LNCAP (cell line): ENCODE data around the gene NSUN5.

Source experiments
- CTCF ChIP-seq: fragments of 450-650 bp; IDR thresholded peaks from 2 replicates; pipeline ENCODE4 v1.5.1; 2017; ENCODE audit warnings: mild to moderate bottlenecking

NSUN5 gene

GRCh38 chr7:73308665-73309214 lies at the start of gene NSUN5:
NSUN5 (minus strand) TSS chr7:73308826; CDS start chr7:73308790, 36 bp downstream.
- TF ChIP-seq CTCF, result no peak

DNA sequence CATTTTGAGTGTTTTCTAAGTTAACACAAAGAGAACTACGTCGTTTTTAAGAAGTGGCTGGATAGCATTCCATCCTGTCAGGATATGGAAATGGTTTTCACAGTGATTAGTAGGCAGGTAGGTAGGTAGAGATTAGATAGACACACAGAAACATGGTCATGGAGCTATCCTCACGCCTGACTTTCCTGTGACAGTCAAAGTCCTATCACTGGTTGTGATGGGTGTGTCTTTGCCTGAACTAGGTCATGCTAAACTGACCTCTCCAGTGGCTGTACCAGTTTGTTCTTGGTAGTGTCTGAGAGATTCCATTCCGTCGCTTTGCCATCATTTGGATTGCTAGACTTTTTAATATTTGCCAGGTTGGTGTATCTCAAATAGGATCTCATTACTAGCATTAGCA lies 47.5 kb upstream of the NSUN5 start:
- no peak for TF ChIP-seq CTCF

DNA sequence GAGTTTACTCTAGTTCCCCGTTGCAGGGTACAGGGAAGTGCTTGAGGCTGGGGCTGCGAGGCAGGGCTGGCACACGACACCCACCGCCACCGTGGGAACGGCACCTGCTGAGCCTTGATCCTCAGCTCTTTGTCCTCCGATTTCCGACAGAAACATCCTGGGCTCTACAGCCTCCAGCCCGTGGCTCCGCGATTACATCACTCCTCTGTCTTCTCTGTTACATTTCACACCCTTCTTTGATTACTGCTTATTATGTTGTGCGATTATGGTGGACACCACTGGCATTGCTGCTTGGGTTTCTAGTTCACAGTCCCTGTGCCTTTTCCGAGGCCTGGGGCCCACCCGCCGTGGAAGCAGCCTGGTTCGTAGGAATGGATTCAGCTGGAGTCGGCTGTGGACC lies 46.2 kb upstream of the NSUN5 start:
- TF ChIP-seq CTCF, result no peak

GRCh38 chr7:73354196-73354595 lies 45.6 kb upstream of the NSUN5 start:
- TF ChIP-seq CTCF, result no peak

DNA sequence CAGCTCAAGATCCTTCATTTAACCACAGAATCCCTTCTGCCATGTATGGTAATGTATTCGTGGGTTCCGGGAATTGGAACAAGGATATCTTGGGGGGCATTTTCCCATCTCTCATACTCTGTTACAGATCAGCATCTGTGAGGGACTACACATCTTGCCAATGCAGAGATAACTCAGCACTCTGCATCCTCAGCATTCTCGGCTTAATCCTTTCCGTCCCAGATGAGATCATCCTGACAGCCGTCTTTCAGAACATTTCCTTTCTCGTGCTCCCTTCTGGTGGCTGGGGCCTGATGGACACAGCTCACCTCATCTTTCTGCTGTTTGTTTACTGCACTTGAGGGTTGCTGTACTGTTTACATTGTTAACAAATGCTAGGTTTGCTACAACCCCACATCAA lies 44.6 kb upstream of the NSUN5 start:
- no peak for TF ChIP-seq CTCF

- TF ChIP-seq CTCF, result no peak
These were observed 44.2 kb upstream of the NSUN5 start for GRCh38 chr7:73352784-73353183.

DNA sequence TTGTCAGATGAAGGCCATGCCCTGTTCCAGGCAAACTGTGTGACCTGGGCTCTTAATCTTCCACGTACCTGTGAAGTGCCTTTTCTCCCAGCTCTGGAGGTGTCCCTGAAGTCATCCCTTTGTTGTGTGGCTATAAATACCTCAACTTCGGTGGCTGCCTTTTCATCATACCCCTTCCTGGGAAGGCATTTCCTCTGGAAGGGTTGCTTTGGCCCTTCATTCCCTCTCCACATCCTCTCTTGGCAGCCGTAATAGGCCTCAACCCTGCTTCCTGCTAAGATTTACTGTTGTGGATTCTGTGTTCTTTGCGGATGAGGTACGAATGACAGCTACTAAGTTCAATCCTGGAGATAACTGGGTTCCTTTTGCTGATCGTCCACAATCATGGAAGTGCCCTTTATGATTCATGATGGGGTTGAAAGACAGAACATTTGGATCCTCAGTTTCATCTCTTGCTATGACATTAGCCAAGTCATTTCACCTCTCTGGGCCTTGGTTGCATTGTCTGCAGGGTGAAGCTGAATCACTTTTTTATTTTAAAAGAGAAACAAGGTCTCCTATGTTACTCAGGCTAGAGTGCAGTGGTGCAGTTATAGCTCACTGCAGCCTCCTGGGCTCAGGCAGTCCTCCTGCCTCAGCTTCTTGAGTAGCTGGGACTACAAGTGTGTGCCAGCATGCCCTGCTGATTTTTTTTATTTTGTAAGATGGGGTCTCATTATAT lies 43.0 kb upstream of the NSUN5 start:
- no peak for TF ChIP-seq CTCF
